DND-41 (cell line): Measurements from ENCODE around the gene KCTD11.
"Not testable (repeated sequence)": the region's sequence is repeated elsewhere in the genome, so short reads cannot be mapped to it uniquely, and the experiment has no call there.

Experiments used
- ATAC-seq: fragments of 200-7000 bp; cut with Tn5 transposase; 3 replicates; pipeline ENCODE4 v1.9.1; 2021; ENCODE audit warnings: low read depth; ENCODE audit not compliant: insufficient read depth
- DNase-seq: peaks from one replicate; pipeline ENCODE4 v3.0.0-alpha.2; 2020
- H2AFZ ChIP-seq: 2 replicates; pipeline ENCODE4 v1.6.0; 2012; ENCODE audit warnings: low read depth, low read length
- H3K27ac ChIP-seq: 2 replicates; pipeline ENCODE4 v1.5.1; 2012; ENCODE audit warnings: low read length, inconsistent platforms
- H3K27me3 ChIP-seq: fragments of 200-600 bp; sonication (generic); 2 replicates; pipeline ENCODE4 v1.6.0; 2012; ENCODE audit warnings: low read length, mild to moderate bottlenecking, inconsistent platforms; ENCODE audit not compliant: insufficient read depth, poor library complexity
- H3K36me3 ChIP-seq: 2 replicates; pipeline ENCODE4 v1.5.1; 2012; ENCODE audit warnings: low read length, inconsistent platforms; ENCODE audit not compliant: insufficient read depth
- H3K4me1 ChIP-seq: 2 replicates; pipeline ENCODE4 v1.5.1; 2012; ENCODE audit warnings: mild to moderate bottlenecking, low read length; ENCODE audit not compliant: insufficient read depth
- H3K4me2 ChIP-seq: 2 replicates; pipeline ENCODE4 v1.6.0; 2012; ENCODE audit warnings: mild to moderate bottlenecking, moderate library complexity, low read length, inconsistent platforms; ENCODE audit not compliant: insufficient read depth
- H3K4me3 ChIP-seq, 2 experiments: fragments of 200-600 bp in 1 of 2; shearing (Covaris generic) in 1 of 2; 2 replicates each; pipeline ENCODE4 v1.5.1; 2012 to 2016; ENCODE audit warnings: inconsistent platforms in 2 of 2, low read length in 2 of 2, mild to moderate bottlenecking in 2 of 2, low read depth in 1 of 2, moderate library complexity in 1 of 2
- H3K79me2 ChIP-seq: 2 replicates; pipeline ENCODE4 v1.6.0; 2012; ENCODE audit warnings: low read length, inconsistent platforms; ENCODE audit not compliant: insufficient read depth
- H3K9ac ChIP-seq: 2 replicates; pipeline ENCODE4 v1.6.0; 2012; ENCODE audit warnings: low read depth, mild to moderate bottlenecking, inconsistent platforms, low read length, moderate library complexity
- H3K9me3 ChIP-seq: 2 replicates; pipeline ENCODE4 v1.5.1; 2012; ENCODE audit warnings: low read length, moderate library complexity, mild to moderate bottlenecking, inconsistent platforms; ENCODE audit not compliant: insufficient read depth, severe bottlenecking
- H4K20me1 ChIP-seq: 2 replicates; pipeline ENCODE4 v1.6.0; 2012; ENCODE audit warnings: low read length; ENCODE audit not compliant: insufficient read depth
- EZH2 ChIP-seq: IDR thresholded peaks from 3 replicates; pipeline ENCODE4 v1.6.1; 2012; ENCODE audit warnings: borderline replicate concordance, low read depth, mild to moderate bottlenecking, moderate library complexity, low read length, inconsistent platforms; ENCODE audit not compliant: severe bottlenecking
- TF ChIP-seq, protein P1 (sequence below): IDR thresholded peaks from 2 replicates; pipeline ENCODE4 v1.5.1; 2012; ENCODE audit warnings: borderline replicate concordance, low read length, moderate library complexity, mild to moderate bottlenecking; ENCODE audit not compliant: poor library complexity, severe bottlenecking; ENCODE audit errors: extremely low read depth

The KCTD11 gene

DNA sequence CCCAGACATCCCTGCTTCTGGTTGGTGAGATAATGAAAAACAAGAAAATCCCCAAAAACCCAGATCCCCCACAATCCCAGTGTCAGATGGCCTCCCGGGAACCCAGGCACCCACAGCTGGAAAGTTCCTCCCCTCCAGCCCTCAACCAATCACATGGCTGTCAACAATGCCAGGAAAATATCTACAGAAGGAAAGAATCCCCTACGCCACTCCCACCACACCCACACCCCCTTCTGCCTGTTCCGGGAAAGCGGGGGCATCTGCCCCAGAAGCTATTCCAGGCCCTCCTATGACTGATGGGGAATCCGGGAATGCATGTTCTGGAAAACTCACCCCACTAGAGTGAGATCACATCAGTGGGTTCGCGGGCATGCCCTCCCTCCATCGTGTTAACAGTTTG is 4.8 kb downstream of the KCTD11 start:
- H3K36me3 ChIP-seq, result no peaks in the 10 kb centered on the region; the same call in 1 of the 2 replicates
- DNase-seq, result no peak
- H3K27me3 ChIP-seq, result no peaks in the 10 kb centered on the region
- no peaks in the 10 kb centered on the region for H3K9me3 ChIP-seq
- H3K4me2 ChIP-seq, result no peak overlapping the region
- H3K4me1 ChIP-seq, result peaks cover 7% of the 10 kb centered on the region
- H3K4me3 ChIP-seq, result no peak overlapping the region
- H4K20me1 ChIP-seq, result no peaks in the 10 kb centered on the region
- ATAC-seq, result no peak
- H2AFZ ChIP-seq, result no peak overlapping the region
- H3K9ac ChIP-seq, result no peak overlapping the region
- H3K79me2 ChIP-seq, result no peaks in the 10 kb centered on the region
- TF ChIP-seq, protein P1, sequence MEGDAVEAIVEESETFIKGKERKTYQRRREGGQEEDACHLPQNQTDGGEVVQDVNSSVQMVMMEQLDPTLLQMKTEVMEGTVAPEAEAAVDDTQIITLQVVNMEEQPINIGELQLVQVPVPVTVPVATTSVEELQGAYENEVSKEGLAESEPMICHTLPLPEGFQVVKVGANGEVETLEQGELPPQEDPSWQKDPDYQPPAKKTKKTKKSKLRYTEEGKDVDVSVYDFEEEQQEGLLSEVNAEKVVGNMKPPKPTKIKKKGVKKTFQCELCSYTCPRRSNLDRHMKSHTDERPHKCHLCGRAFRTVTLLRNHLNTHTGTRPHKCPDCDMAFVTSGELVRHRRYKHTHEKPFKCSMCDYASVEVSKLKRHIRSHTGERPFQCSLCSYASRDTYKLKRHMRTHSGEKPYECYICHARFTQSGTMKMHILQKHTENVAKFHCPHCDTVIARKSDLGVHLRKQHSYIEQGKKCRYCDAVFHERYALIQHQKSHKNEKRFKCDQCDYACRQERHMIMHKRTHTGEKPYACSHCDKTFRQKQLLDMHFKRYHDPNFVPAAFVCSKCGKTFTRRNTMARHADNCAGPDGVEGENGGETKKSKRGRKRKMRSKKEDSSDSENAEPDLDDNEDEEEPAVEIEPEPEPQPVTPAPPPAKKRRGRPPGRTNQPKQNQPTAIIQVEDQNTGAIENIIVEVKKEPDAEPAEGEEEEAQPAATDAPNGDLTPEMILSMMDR, result no peak
- TF ChIP-seq EZH2, result no peak
- H3K27ac ChIP-seq, result no peak overlapping the region

DNA sequence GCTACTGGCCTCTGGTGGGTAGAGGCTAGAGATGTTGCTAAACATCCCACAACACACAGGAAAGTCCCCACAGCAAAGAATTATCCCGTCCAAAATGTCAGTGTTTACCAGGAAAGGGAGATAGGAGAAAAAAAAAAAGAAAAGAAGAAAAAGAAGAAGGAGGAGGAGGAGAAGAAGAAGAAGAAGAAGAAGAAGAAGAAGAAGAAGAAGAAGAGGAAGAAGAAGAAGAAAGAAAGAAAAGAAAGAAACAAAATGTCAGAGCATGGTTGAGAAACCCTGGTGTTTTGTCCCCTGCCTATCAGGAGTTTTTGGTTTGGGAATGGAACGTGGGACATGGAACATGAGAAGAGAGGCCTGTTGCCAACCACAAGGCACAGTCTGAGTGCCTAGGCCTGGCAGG is 5.4 kb downstream of the KCTD11 start:
- Histone ChIP-seq H3K4me1 (peaks cover 7% of the 10 kb centered on the region), H3K9ac (no peak overlapping the region), H2AFZ (no peak overlapping the region), H3K36me3 (no peaks in the 10 kb centered on the region), H3K27me3 (no peaks in the 10 kb centered on the region), H4K20me1 (no peaks in the 10 kb centered on the region), H3K4me3 (no peak overlapping the region), H3K9me3 (no peaks in the 10 kb centered on the region), H3K4me2 (no peak overlapping the region), H3K27ac (no peak overlapping the region), H3K79me2 (no peaks in the 10 kb centered on the region)
- ATAC-seq (no peak), DNase-seq (no peak)
- TF ChIP-seq, protein P1, result no peak
- no peak for TF ChIP-seq EZH2

DNA sequence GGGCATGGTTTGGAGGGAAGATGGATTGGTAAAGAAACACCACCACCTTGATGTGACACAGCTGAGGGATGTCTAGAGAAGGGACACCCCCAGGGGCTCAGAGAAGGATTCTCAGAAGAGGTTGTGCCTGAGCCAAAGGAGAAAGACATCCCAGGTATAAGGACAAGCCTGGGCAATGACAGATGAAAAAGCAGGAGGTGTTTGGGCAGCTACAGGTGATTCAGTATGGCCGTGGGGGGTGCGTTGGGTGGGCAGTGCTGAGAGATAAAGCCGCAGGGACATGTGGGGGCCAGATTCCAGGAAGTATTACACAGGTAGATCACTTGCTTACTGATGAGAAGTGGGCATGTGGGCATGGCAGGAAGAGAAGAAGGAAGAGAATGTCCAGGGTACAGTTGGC is 9.9 kb downstream of the KCTD11 start:
- no peak for DNase-seq
- no peaks in the 10 kb centered on the region for H3K79me2 ChIP-seq
- H3K9me3 ChIP-seq, result no peaks in the 10 kb centered on the region
- H3K4me1 ChIP-seq, result no peaks in the 10 kb centered on the region
- H3K27ac ChIP-seq, result no peak overlapping the region
- H3K36me3 ChIP-seq, result no peaks in the 10 kb centered on the region
- no peak overlapping the region for H3K9ac ChIP-seq
- no peak overlapping the region for H2AFZ ChIP-seq
- TF ChIP-seq EZH2, result no peak
- TF ChIP-seq, protein P1, result no peak
- H3K27me3 ChIP-seq, result no peaks in the 10 kb centered on the region
- no peak overlapping the region for H3K4me3 ChIP-seq
- H3K4me2 ChIP-seq, result no peak overlapping the region
- H4K20me1 ChIP-seq, result no peaks in the 10 kb centered on the region
- ATAC-seq, result no peak

DNA sequence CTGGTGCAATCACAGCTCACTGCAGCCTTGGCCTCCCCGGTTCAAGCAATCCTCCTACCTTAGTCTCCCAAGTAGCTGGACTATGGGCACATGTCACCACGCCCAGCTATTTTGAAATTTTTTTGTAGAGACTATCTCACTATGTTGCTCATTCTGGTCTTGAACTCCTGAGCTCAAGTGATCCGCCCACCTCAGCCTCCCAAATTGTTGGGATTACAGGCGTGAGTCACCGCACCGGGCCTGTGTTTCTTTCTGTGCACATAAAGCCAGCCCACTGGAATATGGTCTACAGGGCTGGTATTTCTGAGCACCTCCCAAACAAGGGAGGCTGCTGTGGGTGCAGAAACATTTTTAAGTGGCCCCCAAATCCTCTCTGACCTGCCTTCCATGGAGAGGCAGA is 11.3 kb downstream of the KCTD11 start:
- DNase-seq, result no peak

DNA sequence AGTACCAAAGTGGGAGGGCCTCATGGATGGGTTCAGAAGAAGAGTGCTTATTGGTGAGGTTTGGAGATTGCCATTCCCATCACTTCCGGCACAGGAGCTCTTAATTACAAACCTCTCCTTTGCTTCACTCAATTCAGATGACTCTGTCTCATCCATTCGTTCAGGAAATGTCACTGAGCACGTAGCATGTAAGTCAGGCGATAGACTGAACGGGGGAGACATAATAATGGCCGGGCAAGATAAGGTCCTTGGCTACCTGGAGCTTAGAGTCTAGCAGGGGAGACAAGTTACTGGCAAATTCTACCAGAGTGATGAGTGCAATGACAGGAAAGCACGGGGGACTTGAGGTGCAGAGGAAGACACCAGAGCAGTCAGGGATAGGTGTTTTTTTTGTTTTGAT is 14.0 kb downstream of the KCTD11 start:
- not testable (repeated sequence) for H3K4me2 ChIP-seq, H3K4me1 ChIP-seq, H3K79me2 ChIP-seq, H3K27ac ChIP-seq, ATAC-seq, H3K27me3 ChIP-seq, H4K20me1 ChIP-seq, H3K4me3 ChIP-seq, DNase-seq, H3K9ac ChIP-seq, H2AFZ ChIP-seq, H3K36me3 ChIP-seq, H3K9me3 ChIP-seq

More for the DNA sequence above, 11.3 kb downstream of the KCTD11 start:
- Histone ChIP-seq H3K4me2 (no peak overlapping the region), H3K4me3 (no peak overlapping the region), H4K20me1 (no peaks in the 10 kb centered on the region), H3K36me3 (no peaks in the 10 kb centered on the region), H3K27me3 (no peaks in the 10 kb centered on the region), H3K9me3 (no peaks in the 10 kb centered on the region), H3K4me1 (no peaks in the 10 kb centered on the region), H3K27ac (no peak overlapping the region), H3K79me2 (no peaks in the 10 kb centered on the region), H3K9ac (no peak overlapping the region), H2AFZ (no peak overlapping the region)
- TF ChIP-seq, protein P1, result no peak
- TF ChIP-seq EZH2, result no peak
- ATAC-seq, result no peak
